ENCODE results near the gene PIP5K1C. TPM values are rescaled to one million over a fixed set of nuclear protein-coding genes. Genes with fewer than 3 reads are reported as not detected.

Gene PIP5K1C
- total and polyA plus RNA-seq, 8 donors: 20.2 to 42.2 (median 27.0) TPM

- TF ChIP-seq, protein P1, sequence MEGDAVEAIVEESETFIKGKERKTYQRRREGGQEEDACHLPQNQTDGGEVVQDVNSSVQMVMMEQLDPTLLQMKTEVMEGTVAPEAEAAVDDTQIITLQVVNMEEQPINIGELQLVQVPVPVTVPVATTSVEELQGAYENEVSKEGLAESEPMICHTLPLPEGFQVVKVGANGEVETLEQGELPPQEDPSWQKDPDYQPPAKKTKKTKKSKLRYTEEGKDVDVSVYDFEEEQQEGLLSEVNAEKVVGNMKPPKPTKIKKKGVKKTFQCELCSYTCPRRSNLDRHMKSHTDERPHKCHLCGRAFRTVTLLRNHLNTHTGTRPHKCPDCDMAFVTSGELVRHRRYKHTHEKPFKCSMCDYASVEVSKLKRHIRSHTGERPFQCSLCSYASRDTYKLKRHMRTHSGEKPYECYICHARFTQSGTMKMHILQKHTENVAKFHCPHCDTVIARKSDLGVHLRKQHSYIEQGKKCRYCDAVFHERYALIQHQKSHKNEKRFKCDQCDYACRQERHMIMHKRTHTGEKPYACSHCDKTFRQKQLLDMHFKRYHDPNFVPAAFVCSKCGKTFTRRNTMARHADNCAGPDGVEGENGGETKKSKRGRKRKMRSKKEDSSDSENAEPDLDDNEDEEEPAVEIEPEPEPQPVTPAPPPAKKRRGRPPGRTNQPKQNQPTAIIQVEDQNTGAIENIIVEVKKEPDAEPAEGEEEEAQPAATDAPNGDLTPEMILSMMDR (IDR thresholded peaks at IDR 0.05): no peak
- intact Hi-C loops (cut with DNase I): no loop called here
- peaks cover 0 to 88% of the 10 kb centered on the region in 2 donors for H3K36me3 ChIP-seq
Observed at GRCh38 chr19:3646336-3647092, 53.8 kb downstream of the PIP5K1C start.

GRCh38 chr19:3645726-3646125 lies 54.5 kb downstream of the PIP5K1C start:
- H3K4me1 ChIP-seq: no peaks in the 10 kb centered on the region
- no peak for DNase-seq
- intact Hi-C loops (cut with DNase I): no loop called here
- peaks cover 0 to 88% of the 10 kb centered on the region in 2 donors for H3K36me3 ChIP-seq
- no peaks in the 10 kb centered on the region for H3K27me3 ChIP-seq
- ATAC-seq: no peak
- TF ChIP-seq, protein P1 (IDR thresholded peaks at IDR 0.05): no peak
- no peak overlapping the region for H3K4me3 ChIP-seq
- H3K27ac ChIP-seq: no peak overlapping the region
- H3K9me3 ChIP-seq: no peaks in the 10 kb centered on the region

More at GRCh38 chr19:3646336-3647092, 53.8 kb downstream of the PIP5K1C start:
- no peaks in the 10 kb centered on the region for H3K27me3 ChIP-seq
- DNase-seq: no peak
- no peaks in the 10 kb centered on the region for H3K4me1 ChIP-seq
- ATAC-seq: no peak
- no peak overlapping the region for H3K27ac ChIP-seq
- H3K4me3 ChIP-seq: no peak overlapping the region
- no peaks in the 10 kb centered on the region for H3K9me3 ChIP-seq

- intact Hi-C loops (cut with DNase I): no loop called here
Observed at GRCh38 chr19:3645067-3645396, 55.2 kb downstream of the PIP5K1C start.

GRCh38 chr19:3644351-3645066 lies 55.8 kb downstream of the PIP5K1C start:
- H3K4me3 ChIP-seq: no peak overlapping the region
- intact Hi-C loops (cut with DNase I): no loop called here
- no peaks in the 10 kb centered on the region for H3K9me3 ChIP-seq
- no peaks in the 10 kb centered on the region for H3K27me3 ChIP-seq
- DNase-seq (peak in 1 of 4 donors; percentile 32), ATAC-seq (peak; percentile 10)
- H3K27ac ChIP-seq: no peak overlapping the region
- TF ChIP-seq, protein P1 (IDR thresholded peaks at IDR 0.05): no peak
- H3K4me1 ChIP-seq: no peaks in the 10 kb centered on the region
- H3K36me3 ChIP-seq: peaks cover 0 to 89% of the 10 kb centered on the region in 2 donors

More at GRCh38 chr19:3645067-3645396, 55.2 kb downstream of the PIP5K1C start:
- Histone ChIP-seq H3K36me3 (peaks cover 0 to 88% of the 10 kb centered on the region in 2 donors), H3K4me3 (no peak overlapping the region), H3K9me3 (no peaks in the 10 kb centered on the region), H3K4me1 (no peaks in the 10 kb centered on the region), H3K27me3 (no peaks in the 10 kb centered on the region), H3K27ac (no peak overlapping the region)
- ATAC-seq (no peak), DNase-seq (no peak)
- TF ChIP-seq, protein P1 (IDR thresholded peaks at IDR 0.05): no peak

- no peak for ATAC-seq
- Histone ChIP-seq H3K36me3 (peaks cover 0 to 96% of the 10 kb centered on the region in 2 donors), H3K27ac (no peak overlapping the region), H3K27me3 (no peaks in the 10 kb centered on the region), H3K4me3 (no peak overlapping the region), H3K9me3 (no peaks in the 10 kb centered on the region), H3K4me1 (no peaks in the 10 kb centered on the region)
- intact Hi-C loops (cut with DNase I): no loop called here
- no peak for DNase-seq
- TF ChIP-seq, protein P1 (IDR thresholded peaks at IDR 0.05): no peak
Observed at GRCh38 chr19:3643674-3644313, 56.5 kb downstream of the PIP5K1C start.
